ENCODE results near the gene CACNB3. TPM values are rescaled to one million over a fixed set of nuclear protein-coding genes. Genes with fewer than 3 reads are reported as not detected.

The CACNB3 gene
- total RNA-seq, 2 donors from 2014 or later = 5.9 to 17.7 TPM

DNA sequence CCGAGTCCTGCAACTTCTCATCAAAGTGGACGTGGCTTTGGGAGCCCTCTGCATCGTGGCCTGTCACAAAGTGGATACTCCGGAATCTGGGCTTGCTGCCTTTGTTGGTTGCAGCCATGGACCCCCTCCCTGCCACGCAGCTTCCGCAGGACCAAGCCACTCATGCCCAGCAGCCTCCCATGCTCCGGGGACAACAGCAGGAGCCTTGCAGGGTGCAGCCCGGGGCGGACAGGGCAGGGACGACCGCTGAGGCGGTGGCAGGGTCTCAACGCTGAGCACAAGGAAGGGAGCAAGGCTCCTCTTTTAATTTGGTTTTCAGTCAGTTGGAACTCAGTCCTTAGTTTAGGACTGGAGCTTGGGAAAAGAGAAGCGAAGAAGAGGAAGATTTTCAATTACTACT, 17.3 kb upstream of the CACNB3 start:
- no peak for ATAC-seq (replicated peaks)
- H3K9me3 Mint-ChIP-seq = no peaks in the 10 kb centered on the region
- H3K27ac Mint-ChIP-seq = no peak overlapping the region
- H3K4me1 Mint-ChIP-seq = peaks cover 5% of the 10 kb centered on the region
- no peaks in the 10 kb centered on the region for H3K36me3 Mint-ChIP-seq (ENCODE audit: low read depth)
- H3K27me3 Mint-ChIP-seq = no peaks in the 10 kb centered on the region
- H3K4me3 Mint-ChIP-seq = no peak overlapping the region

DNA sequence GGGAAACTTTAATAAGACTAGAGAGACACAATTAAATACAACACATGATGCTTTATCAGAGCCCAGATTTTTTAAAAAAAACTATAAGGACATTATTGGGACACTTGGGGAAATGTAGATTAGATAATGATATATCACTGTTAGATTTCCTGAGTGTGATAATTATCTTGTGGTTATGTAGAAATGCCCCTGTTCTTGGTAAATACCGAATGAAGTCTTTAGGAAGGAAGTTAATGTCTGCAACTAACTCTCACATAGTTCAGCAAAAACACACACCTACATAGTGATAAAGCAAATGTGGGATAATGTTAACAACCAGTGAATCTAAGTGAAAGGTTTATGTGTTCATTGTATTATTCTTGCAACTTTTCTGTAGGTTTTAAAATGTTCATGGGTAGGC, 14.6 kb upstream of the CACNB3 start:
- no peak for ATAC-seq (replicated peaks)
- no peaks in the 10 kb centered on the region for H3K36me3 Mint-ChIP-seq (ENCODE audit: low read depth)
- H3K4me3 Mint-ChIP-seq = no peak overlapping the region
- peaks cover 5% of the 10 kb centered on the region for H3K4me1 Mint-ChIP-seq
- no peak overlapping the region for H3K27ac Mint-ChIP-seq
- no peaks in the 10 kb centered on the region for H3K27me3 Mint-ChIP-seq
- no peaks in the 10 kb centered on the region for H3K9me3 Mint-ChIP-seq

GRCh38 chr12:48807981-48808380, 10.3 kb upstream of the CACNB3 start:
- H3K4me1 Mint-ChIP-seq = peaks cover 5% of the 10 kb centered on the region
- no peaks in the 10 kb centered on the region for H3K27me3 Mint-ChIP-seq
- no peak overlapping the region for H3K27ac Mint-ChIP-seq
- ATAC-seq (replicated peaks) = no peak
- H3K36me3 Mint-ChIP-seq (ENCODE audit: low read depth) = no peaks in the 10 kb centered on the region
- H3K4me3 Mint-ChIP-seq = no peak overlapping the region
- H3K9me3 Mint-ChIP-seq = no peaks in the 10 kb centered on the region

GRCh38 chr12:48810903-48811431, 7.3 kb upstream of the CACNB3 start:
- H3K4me1 Mint-ChIP-seq = no peaks in the 10 kb centered on the region
- H3K4me3 Mint-ChIP-seq = no peak overlapping the region
- no peak for ATAC-seq (replicated peaks)
- H3K9me3 Mint-ChIP-seq = no peaks in the 10 kb centered on the region
- peak overlapping the region; percentile 42 for H3K27ac Mint-ChIP-seq
- no peaks in the 10 kb centered on the region for H3K36me3 Mint-ChIP-seq (ENCODE audit: low read depth)
- H3K27me3 Mint-ChIP-seq = no peaks in the 10 kb centered on the region

DNA sequence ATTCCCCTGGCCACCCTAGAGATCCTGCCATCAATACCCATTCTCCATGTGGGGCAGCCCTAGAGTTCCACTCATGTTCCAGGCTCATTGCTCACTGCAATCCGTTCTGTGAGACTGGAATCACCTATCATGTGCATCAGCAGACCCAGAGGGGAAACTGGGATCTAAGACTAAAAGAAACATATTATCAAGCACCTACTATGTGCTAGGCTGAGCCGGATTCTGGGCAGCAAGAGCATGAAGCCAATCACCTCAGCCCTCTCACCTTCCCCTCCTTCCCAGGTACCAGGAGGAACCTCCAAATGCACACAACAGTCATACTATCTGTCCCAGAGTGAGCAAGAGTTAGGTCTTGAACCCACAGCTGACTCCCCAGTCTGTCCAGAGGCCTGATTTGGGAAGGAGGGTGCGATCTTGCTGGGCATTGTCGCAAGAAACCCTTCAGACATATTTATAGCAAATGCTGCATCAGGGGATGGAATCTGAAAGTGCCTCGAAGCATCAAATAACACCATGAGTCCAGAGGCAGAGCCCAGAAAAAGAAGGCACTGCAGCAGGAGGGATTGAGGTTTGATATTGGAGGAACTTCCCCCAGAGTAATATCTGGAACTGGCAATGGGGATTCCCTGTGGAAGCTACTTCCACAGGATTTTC, 6.7 kb upstream of the CACNB3 start:
- peaks cover 5% of the 10 kb centered on the region for H3K4me1 Mint-ChIP-seq
- H3K4me3 Mint-ChIP-seq = no peak overlapping the region
- H3K27me3 Mint-ChIP-seq = no peaks in the 10 kb centered on the region
- no peaks in the 10 kb centered on the region for H3K9me3 Mint-ChIP-seq
- no peaks in the 10 kb centered on the region for H3K36me3 Mint-ChIP-seq (ENCODE audit: low read depth)
- H3K27ac Mint-ChIP-seq = peak overlapping the region; percentile 42
- no peak for ATAC-seq (replicated peaks)

DNA sequence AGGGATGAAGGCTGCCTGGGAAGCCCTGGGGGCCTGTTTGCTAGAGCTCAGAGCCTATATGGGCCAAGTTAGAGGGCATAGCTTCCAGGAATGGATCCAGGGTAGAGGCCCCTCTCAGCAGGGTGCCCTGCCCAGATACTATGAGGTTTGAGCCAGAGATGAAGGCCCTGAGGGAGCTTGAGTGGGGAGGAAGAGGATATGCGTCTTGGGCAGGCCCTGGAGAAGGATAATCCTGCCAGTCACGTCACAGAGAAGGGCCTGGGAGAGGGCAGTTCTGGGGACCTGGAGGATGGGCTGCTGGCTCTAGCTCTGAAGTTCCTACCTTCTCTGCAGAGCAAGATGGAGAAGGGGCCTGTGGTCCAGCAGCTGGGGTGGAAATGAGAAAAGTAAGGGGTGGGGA, 5.9 kb upstream of the CACNB3 start:
- Mint-ChIP-seq H3K36me3 (ENCODE audit: low read depth) (no peaks in the 10 kb centered on the region), H3K9me3 (no peaks in the 10 kb centered on the region), H3K27me3 (no peaks in the 10 kb centered on the region), H3K4me1 (peaks cover 6% of the 10 kb centered on the region), H3K4me3 (peak overlapping the region; percentile 46), H3K27ac (no peak overlapping the region)
- no peak for ATAC-seq (replicated peaks)

DNA sequence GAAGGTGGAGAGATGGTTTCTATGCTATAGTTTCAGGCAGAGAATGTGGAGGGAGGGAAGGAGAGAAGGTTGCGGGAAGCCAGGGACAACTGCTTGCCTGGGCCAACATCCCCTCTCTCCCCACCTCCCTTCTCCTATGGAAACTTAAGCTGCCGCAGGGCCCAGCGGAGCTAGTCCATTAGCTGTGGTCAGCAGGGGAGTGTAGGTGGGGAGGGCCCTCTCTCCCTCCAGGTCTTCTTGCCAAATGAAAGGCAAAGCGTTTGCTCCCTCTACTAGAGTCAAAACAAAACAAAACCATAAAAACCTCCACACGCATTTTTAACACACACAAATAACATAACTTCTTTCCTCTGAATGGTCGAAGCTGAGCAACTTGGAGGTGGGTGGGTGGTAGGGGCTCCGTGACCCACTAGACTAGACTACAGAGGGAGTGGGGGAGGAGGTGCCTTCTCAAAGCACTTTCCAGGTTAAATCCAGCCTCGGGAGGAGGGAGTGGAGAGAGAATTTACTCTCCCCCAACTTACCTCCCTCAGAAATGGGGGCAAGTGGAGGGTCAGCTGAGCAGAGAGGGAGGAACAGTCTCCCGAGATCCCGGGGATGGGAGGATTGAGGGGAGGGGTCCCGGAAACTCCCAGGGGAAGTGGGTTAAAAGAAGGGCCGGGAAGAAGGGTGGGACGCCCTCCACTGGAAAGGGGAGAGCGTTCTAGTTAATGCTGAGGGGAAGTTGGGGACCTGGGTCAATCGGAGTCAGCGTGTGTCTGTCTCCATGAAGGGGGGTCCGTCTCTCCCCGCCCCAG, 4.6 kb upstream of the CACNB3 start:
- no peak for ATAC-seq (replicated peaks)
- Mint-ChIP-seq H3K36me3 (ENCODE audit: low read depth) (no peaks in the 10 kb centered on the region), H3K27ac (peak overlapping the region; percentile 81), H3K27me3 (no peaks in the 10 kb centered on the region), H3K4me1 (peaks cover 6% of the 10 kb centered on the region), H3K9me3 (no peaks in the 10 kb centered on the region), H3K4me3 (peak overlapping the region; percentile 95)

DNA sequence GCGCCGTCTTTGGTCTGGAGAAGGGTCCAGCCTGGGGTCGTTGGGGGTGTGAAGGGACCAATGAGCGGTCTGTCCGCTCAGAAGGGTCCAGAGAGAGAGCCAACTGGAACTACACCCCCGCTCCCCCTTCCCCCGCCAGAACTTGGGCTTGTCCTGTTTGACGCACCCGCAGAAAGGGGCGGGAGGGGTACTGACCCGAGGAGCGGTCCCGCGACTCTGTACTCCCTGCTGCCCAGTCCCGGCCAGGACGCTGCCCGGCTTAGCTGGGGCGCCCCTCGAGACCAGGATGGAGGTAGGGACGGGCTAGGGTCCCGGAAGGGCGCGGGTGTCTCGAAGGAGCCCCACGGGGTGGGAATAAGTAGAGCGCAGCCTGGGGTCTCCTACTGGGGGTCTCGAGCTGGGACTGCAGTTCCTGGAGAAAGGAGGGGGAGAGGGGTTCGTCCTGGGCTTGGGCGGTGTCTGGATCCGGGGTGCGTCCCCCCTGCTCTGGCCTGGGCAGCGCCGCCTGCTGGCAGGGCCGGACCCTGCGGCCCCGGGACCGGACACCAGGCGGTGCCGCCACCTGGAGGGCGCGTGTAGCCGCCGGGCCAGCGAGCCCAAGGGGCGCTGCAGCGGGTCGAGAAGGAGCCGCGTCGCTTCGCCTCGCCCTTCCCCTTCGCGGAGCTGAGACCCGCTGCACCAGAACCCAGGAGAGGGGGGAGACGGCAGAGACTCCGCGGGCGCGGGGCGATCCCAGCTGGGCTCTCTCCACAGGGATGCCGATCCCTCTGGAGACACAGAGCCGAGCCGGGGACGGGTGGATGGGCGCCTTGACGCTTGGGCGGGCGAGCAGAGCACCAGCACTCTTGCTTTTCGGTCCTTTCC, 3.8 kb upstream of the CACNB3 start:
- peak overlapping the region; percentile 90 for H3K27ac Mint-ChIP-seq
- no peaks in the 10 kb centered on the region for H3K27me3 Mint-ChIP-seq
- H3K9me3 Mint-ChIP-seq = no peaks in the 10 kb centered on the region
- H3K4me1 Mint-ChIP-seq = peaks cover 6% of the 10 kb centered on the region
- H3K36me3 Mint-ChIP-seq (ENCODE audit: low read depth) = no peaks in the 10 kb centered on the region
- peak; percentile 83 for ATAC-seq (replicated peaks)
- peak overlapping the region; percentile 95 for H3K4me3 Mint-ChIP-seq

DNA sequence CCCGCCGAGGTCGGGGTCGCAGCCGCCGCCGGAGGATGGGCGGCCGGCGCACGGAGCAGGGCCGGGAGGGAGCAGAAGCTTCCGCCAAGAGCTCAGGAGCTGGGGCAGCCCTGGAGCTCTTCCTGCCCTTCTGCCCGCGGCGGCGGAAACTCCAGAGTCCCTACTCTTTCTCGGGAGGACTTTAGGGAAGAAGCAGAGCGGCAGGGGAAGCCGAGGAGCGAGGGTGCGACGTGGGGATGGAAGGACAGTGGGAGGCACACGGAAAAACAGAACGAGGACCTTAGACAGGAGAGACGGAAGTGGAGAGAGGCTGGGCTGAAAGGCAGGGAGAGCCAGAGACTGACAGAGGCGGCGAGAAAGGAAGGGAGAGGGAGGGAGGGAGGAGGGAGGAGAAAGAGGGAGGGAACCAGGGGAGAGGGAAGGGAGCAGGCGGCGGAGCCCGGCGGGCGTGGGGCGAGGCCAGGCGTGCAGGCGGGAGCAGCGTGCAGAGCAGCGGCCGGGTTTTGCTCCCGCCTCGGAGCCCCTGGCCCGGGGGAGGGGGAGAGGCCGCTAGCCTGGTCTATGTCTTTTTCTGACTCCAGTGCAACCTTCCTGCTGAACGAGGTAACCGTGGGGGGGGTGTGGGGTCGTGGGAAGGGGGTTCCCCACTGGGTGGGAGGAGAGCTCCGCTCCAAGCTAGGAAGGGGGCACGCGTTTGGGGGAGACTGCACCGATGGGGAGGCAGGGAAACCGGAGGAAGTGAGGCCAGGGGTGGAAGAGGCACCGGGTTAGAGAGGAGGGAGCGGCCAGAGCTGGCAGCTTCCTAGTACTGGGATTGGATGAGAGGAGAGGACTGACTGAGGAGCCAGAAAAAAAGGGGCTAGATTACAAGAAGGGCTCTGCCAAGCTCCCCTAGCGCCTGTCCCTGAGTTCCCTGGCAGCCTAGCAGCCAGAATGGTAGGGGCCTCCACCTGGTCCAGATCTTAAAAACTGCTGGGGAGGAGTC, 2.9 kb upstream of the CACNB3 start:
- ATAC-seq (replicated peaks) = peak; percentile 62
- peak overlapping the region; percentile 95 for H3K4me3 Mint-ChIP-seq
- H3K4me1 Mint-ChIP-seq = peaks cover 6% of the 10 kb centered on the region

DNA sequence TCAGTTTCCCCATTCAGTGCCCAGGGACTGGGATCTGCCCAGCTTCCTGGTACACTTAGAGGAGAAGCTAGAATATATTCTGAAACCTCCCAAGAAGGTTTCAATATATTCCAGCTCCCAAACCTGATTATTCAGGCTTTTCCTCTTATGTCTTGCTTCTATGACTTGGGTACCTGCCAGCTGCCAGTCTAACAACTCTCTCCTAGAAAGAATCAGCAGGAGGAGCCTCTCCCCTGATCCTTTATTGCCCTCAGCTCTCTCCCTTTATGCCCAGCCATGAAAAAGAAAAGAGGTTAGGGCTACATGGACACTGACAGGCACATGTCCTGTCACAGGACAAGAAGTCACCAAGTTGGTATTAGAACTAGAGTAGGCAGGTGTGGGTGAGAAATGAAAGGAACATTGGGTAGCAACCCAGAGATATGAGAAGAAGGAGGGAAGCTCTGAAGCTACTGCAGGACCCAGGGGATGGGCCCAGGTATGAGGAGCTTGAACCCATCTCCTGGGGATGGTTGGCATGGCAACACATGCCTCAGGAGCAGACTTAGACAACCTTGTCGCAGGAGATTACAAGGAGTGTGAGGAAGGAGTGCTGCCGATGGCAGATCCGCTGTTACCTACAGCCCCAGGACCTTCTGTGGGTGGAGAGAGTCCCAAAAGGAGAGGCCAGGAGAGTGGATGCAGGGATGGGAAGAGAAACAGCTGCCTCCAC, 2.0 kb upstream of the CACNB3 start:
- Mint-ChIP-seq H3K27ac (no peak overlapping the region), H3K36me3 (ENCODE audit: low read depth) (no peaks in the 10 kb centered on the region), H3K4me1 (peaks cover 6% of the 10 kb centered on the region), H3K4me3 (peak overlapping the region; percentile 95), H3K9me3 (no peaks in the 10 kb centered on the region), H3K27me3 (no peaks in the 10 kb centered on the region)
- ATAC-seq (replicated peaks) = no peak

More for the DNA sequence above, 2.9 kb upstream of the CACNB3 start:
- H3K27ac Mint-ChIP-seq = peak overlapping the region; percentile 90
- no peaks in the 10 kb centered on the region for H3K9me3 Mint-ChIP-seq
- no peaks in the 10 kb centered on the region for H3K36me3 Mint-ChIP-seq (ENCODE audit: low read depth)
- no peaks in the 10 kb centered on the region for H3K27me3 Mint-ChIP-seq

DNA sequence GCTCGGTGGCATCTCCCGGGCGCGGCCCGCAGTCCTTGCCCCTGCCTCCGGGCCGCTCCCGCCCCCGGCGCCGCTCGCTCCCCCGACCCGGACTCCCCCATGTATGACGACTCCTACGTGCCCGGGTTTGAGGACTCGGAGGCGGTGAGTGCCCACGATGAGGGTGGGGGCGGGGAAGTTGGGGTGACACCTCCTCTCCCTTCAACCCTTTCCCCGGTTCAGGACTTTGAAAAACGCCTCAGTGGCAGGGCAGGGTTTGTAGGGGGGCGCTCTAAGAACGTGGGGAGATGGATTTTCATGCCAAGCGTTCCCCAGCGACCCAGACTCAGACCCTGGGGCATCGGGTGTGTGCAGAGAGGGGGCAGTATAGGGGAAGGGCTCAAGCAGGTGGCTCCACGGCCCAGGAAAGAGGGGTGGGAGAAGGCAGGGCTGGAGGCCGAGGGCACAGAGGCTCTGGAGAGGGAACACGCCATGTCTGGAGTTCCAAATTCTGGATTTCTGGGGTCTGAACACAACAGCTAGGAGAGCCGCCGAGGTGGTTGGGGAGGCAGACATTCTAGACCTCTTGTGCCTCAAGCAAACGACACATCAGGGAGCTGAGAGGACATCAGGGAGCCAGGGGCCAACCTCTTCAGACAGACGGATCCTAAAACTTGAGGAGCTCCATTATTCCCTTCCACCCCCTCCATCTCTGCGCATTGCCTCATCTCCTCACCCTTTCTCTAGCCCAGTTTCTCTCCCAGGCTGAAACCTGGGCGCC, 715 bp downstream of the CACNB3 start:
- ATAC-seq (replicated peaks) = no peak
- H3K4me1 Mint-ChIP-seq = peaks cover 6% of the 10 kb centered on the region
- H3K36me3 Mint-ChIP-seq (ENCODE audit: low read depth) = no peaks in the 10 kb centered on the region
- no peak overlapping the region for H3K27ac Mint-ChIP-seq
- no peaks in the 10 kb centered on the region for H3K9me3 Mint-ChIP-seq
- no peaks in the 10 kb centered on the region for H3K27me3 Mint-ChIP-seq
- peak overlapping the region; percentile 95 for H3K4me3 Mint-ChIP-seq

- peak overlapping the region; percentile 95 for H3K4me3 Mint-ChIP-seq
- ATAC-seq (replicated peaks) = no peak
- no peaks in the 10 kb centered on the region for H3K36me3 Mint-ChIP-seq (ENCODE audit: low read depth)
Observed at GRCh38 chr12:48819986-48820725, 1.9 kb downstream of the CACNB3 start.

More at GRCh38 chr12:48819986-48820725, 1.9 kb downstream of the CACNB3 start:
- Mint-ChIP-seq H3K4me1 (peaks cover 12% of the 10 kb centered on the region), H3K27me3 (no peaks in the 10 kb centered on the region), H3K27ac (no peak overlapping the region), H3K9me3 (no peaks in the 10 kb centered on the region)

Measured in activated T-helper 17 cell treated with anti-CD3 and anti-CD28 coated beads, Interleukin-2, amount 50 U/mL, for 72 hours (primary cell).